ENCODE measurements around the gene RAPGEF2.
"Not testable (repeated sequence)": the region's sequence is repeated elsewhere in the genome, so short reads cannot be mapped to it uniquely, and the experiment has no call there.

RAPGEF2 gene

GRCh38 chr4:159379064-159379463, 276.2 kb downstream of the RAPGEF2 start:
- not testable (repeated sequence) for DNase-seq

GRCh38 chr4:159379836-159380235, 277.0 kb downstream of the RAPGEF2 start:
- DNase-seq, result no peak

- no peak for DNase-seq
These were observed 280.1 kb downstream of the RAPGEF2 start for GRCh38 chr4:159382856-159383561.

- DNase-seq, result no peak
These were observed 280.7 kb downstream of the RAPGEF2 start for GRCh38 chr4:159383562-159383931.

GRCh38 chr4:159384017-159384416, 281.1 kb downstream of the RAPGEF2 start:
- DNase-seq, result no peak

- DNase-seq, result no peak
These were observed 281.8 kb downstream of the RAPGEF2 start for GRCh38 chr4:159384632-159385031.

- no peak for DNase-seq
These were observed 283.7 kb downstream of the RAPGEF2 start for GRCh38 chr4:159386620-159387019.

- DNase-seq, result no peak
These were observed 286.9 kb downstream of the RAPGEF2 start for GRCh38 chr4:159389756-159390155.

GRCh38 chr4:159390648-159391047, 287.8 kb downstream of the RAPGEF2 start:
- DNase-seq, result no peak

- no peak for DNase-seq
These were observed 292.8 kb downstream of the RAPGEF2 start for GRCh38 chr4:159395693-159396092.

GRCh38 chr4:159396151-159396550, 293.3 kb downstream of the RAPGEF2 start:
- no peak for DNase-seq

GRCh38 chr4:159398236-159398638, 295.4 kb downstream of the RAPGEF2 start:
- DNase-seq, result no peak

GRCh38 chr4:159400558-159401225, 297.8 kb downstream of the RAPGEF2 start:
- DNase-seq, result no peak

- no peak for DNase-seq
These were observed 298.4 kb downstream of the RAPGEF2 start for GRCh38 chr4:159401226-159401712.

- no peak for DNase-seq
These were observed 299.0 kb downstream of the RAPGEF2 start for GRCh38 chr4:159401791-159402380.
